LNCaP clone FGC (cell line): ENCODE results near the gene ACTA1.
"Not testable (repeated sequence)": the region's sequence is repeated elsewhere in the genome, so short reads cannot be mapped to it uniquely, and the experiment has no call there.

Source experiments
- DNase-seq: peaks from one replicate; pipeline ENCODE4 v3.0.0-alpha.2; 2011; ENCODE audit warnings: low read depth
- H3K4me3 ChIP-seq: 2 replicates; pipeline ENCODE4 v1.5.1; 2011; ENCODE audit warnings: mild to moderate bottlenecking, low read depth, low read length, control low read depth
- TF ChIP-seq, protein P1 (sequence below): IDR thresholded peaks from 2 replicates; pipeline ENCODE4 v1.5.1; 2012; ENCODE audit warnings: mild to moderate bottlenecking; ENCODE audit not compliant: control insufficient read depth, insufficient read depth; ENCODE audit errors: extremely low read depth

The ACTA1 gene

DNA sequence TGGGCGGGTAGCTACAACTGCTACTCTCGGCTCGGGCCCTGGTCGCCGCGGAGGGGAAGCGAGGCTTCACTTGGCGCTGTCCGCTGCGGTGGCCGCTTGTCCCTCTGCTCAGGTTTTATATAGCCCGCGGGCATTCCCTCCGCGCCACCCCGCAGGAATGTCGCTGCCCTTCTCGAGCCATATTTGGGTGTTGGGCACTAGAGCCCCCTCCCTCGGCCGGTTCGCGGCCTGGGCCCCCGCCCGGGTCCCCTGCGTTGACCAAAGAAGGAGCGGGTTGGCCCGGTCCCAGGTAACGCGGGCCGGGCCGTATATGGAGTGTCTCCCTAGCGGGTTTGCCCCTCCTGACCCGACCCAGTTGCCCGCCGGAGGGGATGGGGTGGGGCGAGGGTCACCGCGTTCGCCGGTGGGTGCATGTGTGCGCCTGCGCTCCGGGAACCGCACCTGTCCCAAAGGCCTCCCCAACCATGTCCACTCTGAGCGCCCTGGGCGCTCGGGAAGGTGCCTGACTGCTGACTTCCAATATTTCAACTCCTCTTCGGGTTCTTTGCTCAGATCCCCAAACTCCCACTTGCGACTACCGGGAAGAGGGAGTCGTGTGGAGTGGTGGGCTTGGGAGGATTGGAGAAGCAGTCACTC is at the start of gene ACTA1:
TSS of gene ACTA1 (minus strand) at position 90 of the 636 bp plus-strand sequence. CDS start 979 bp downstream, outside the sequence.
- TF ChIP-seq, protein P1, sequence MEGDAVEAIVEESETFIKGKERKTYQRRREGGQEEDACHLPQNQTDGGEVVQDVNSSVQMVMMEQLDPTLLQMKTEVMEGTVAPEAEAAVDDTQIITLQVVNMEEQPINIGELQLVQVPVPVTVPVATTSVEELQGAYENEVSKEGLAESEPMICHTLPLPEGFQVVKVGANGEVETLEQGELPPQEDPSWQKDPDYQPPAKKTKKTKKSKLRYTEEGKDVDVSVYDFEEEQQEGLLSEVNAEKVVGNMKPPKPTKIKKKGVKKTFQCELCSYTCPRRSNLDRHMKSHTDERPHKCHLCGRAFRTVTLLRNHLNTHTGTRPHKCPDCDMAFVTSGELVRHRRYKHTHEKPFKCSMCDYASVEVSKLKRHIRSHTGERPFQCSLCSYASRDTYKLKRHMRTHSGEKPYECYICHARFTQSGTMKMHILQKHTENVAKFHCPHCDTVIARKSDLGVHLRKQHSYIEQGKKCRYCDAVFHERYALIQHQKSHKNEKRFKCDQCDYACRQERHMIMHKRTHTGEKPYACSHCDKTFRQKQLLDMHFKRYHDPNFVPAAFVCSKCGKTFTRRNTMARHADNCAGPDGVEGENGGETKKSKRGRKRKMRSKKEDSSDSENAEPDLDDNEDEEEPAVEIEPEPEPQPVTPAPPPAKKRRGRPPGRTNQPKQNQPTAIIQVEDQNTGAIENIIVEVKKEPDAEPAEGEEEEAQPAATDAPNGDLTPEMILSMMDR = no peak
- DNase-seq = no peak
- H3K4me3 ChIP-seq = no peak within 1 kb of the TSS

DNA sequence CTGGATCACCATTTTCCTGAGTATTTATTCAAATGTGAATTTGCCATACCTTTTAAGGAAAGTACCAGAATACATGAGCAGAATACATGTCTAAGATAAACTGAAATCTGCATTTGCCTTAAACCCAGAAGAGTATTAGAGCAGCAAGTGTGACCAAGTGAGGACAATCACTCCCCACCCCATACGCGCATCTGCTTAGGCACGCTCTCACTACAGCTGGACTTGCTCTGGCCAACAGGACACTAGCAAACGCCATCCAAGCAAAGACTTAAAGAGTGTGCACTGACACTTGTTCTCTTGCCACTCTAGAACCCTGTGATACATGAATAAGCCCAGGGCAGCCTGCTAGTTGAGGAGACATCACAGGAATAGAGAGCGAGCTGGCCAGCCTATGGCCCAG is 48.6 kb upstream of the ACTA1 start:
- no peak overlapping the region for H3K4me3 ChIP-seq
- TF ChIP-seq, protein P1 = no peak
- DNase-seq = no peak

DNA sequence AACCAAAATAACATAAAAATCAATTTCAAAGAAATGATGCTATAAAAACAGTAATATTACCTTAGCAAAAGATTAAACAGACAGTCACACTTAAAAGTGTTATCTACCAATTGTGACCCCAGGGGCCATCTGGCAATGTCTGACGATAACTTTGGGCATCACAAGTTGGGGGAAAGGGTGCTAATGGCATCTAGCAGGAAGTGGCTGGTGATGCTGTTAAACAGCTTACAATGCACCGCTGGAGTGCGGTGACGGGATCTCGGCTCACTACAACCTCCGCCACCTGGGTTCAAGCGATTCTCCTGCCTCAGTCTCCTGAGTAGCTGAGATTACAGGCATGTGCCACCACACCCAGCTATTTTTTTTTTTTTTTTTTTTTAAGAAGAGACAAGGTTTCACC is 46.6 kb upstream of the ACTA1 start:
- TF ChIP-seq, protein P1 = no peak
- no peak for DNase-seq
- H3K4me3 ChIP-seq = no peak overlapping the region

DNA sequence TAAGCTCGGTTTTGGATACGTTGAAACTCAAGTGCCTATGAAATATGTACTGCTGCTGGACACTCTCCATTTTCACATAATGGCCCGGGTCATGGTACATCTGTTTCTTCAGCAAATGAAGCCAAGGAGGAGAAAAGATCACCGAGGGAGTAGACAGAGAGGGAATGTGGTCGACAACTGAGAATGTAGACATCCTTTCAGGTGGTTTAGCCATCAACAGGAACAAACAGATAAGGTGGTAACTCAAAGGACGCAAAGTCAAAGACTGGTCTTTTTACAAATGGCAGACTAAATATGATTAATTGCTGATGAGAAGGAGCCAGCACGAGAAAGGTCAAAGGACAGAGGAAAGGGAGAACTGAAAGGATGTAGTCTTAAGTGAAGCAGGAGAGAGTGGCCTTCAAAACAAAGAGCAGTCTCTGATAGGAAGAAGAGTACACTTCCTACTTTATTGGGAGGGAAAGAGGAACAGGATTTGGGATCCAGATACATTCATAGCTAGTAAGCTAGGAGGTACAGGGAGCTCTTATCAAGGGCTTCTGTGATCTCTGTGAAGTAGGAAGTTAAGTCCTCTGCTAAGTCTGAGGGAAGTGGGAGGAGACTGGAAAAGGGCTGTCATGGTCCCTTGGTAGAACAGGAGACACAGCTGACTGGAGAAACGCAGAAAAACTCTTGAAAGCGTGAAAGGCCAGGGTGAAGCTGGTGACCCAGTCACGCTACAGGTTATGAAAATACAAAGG is 45.9 kb upstream of the ACTA1 start:
- TF ChIP-seq, protein P1 = no peak
- no peak for DNase-seq

DNA sequence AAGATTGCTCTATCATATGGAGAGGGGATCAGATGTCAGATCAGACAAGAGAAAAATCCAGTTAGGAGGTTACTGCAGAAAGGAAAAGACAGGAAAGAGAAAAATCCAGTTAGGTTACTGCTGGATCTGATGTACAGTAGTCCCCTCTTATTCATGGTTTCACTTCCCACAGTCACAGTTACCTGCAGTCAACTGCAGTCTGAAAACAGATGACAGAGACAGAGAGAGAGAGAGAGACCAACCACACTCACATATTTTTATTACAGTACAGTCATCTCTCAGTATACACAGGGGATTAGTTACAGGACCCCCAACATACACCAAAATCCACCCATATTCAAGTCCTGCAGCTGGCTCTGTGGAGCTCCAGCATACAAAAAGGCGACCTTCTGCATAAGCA is 45.0 kb upstream of the ACTA1 start:
- no peak for DNase-seq
- TF ChIP-seq, protein P1 = no peak
- H3K4me3 ChIP-seq = no peak overlapping the region

More for the DNA sequence above, 45.9 kb upstream of the ACTA1 start:
- no peak overlapping the region for H3K4me3 ChIP-seq

DNA sequence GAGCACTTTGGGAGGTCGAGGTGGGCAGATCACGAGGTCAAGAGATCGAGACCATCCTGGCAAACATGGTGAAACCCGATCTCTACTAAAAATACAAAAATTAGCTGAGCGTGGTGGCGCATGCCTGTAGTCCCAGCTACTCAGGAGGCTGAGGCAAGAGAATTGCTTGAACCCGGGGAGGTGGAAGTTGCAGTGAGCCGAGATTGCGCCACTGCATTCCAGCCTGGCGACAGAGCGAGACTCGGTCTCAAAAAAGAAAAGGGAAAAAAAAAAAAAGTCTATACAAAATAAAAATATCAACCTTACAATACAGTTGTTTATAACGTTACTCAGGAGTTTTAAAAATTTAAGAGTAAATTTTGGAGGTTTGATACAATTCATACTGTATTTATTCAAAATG is 42.0 kb upstream of the ACTA1 start:
- H3K4me3 ChIP-seq, DNase-seq: not testable (repeated sequence)

DNA sequence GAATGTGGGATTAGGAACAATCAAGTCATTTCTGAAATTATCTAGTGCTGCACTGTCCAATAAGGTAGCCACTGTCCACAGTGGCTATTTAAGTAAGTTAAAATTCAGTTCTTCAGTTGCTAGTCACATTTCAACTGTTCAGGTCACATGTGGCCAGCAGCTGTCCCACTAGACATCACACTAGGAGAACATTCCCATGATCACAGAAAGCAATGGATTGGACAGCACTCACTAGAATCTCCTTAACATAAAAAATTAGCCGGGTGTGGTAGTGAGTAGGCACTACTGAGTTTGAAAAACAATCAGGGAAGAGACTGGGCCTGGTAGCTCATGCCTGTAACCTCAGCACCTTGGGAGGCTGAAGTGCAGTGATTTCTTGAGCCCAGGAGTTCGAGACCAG is 40.6 kb upstream of the ACTA1 start:
- H3K4me3 ChIP-seq = no peak overlapping the region

More for the DNA sequence above, 40.6 kb upstream of the ACTA1 start:
- TF ChIP-seq, protein P1 = no peak
- DNase-seq = no peak
